Measurements from ENCODE around the gene C2CD4A.
"Not testable (repeated sequence)": the region's sequence is repeated elsewhere in the genome, so short reads cannot be mapped to it uniquely, and the experiment has no call there.

C2CD4A gene

GRCh38 chr15:62066663-62067447, at the start of gene C2CD4A:
Gene C2CD4A (plus strand): TSS chr15:62066977. CDS start chr15:62067614, 637 bp downstream.
- in situ Hi-C loops (cut with MboI; ENCODE audit: low pct_unique_long_range_greater_than_20kb, low sequenced_read_pairs), result no loop called here
- peak; percentile 78 for DNase-seq

- DNase-seq, result no peak
- in situ Hi-C loops (cut with MboI; ENCODE audit: low pct_unique_long_range_greater_than_20kb, low sequenced_read_pairs), result no loop called here
Observed at GRCh38 chr15:62020576-62021160, 46.1 kb upstream of the C2CD4A start.

GRCh38 chr15:62021991-62022600, 44.7 kb upstream of the C2CD4A start:
- DNase-seq, result peak; percentile 25
- in situ Hi-C loops (cut with MboI; ENCODE audit: low pct_unique_long_range_greater_than_20kb, low sequenced_read_pairs), result no loop called here

- in situ Hi-C loops (cut with MboI; ENCODE audit: low pct_unique_long_range_greater_than_20kb, low sequenced_read_pairs), result no loop called here
- peak; percentile 34 for DNase-seq
Observed at GRCh38 chr15:62026487-62027262, 40.1 kb upstream of the C2CD4A start.

GRCh38 chr15:62027263-62027565, 39.6 kb upstream of the C2CD4A start:
- DNase-seq, result no peak
- in situ Hi-C loops (cut with MboI; ENCODE audit: low pct_unique_long_range_greater_than_20kb, low sequenced_read_pairs), result no loop called here

- in situ Hi-C loops (cut with MboI; ENCODE audit: low pct_unique_long_range_greater_than_20kb, low sequenced_read_pairs), result no loop called here
- no peak for DNase-seq
Observed at GRCh38 chr15:62027916-62028315, 38.9 kb upstream of the C2CD4A start.

- DNase-seq, result no peak
Observed at GRCh38 chr15:62035256-62035924, 31.4 kb upstream of the C2CD4A start.

GRCh38 chr15:62046078-62046743, 20.6 kb upstream of the C2CD4A start:
- in situ Hi-C loops (cut with MboI; ENCODE audit: low pct_unique_long_range_greater_than_20kb, low sequenced_read_pairs), result no loop called here
- no peak for DNase-seq

More at GRCh38 chr15:62035256-62035924, 31.4 kb upstream of the C2CD4A start:
- in situ Hi-C loops (cut with MboI; ENCODE audit: low pct_unique_long_range_greater_than_20kb, low sequenced_read_pairs), result no loop called here

- DNase-seq, result peak; percentile 60
- in situ Hi-C loops (cut with MboI; ENCODE audit: low pct_unique_long_range_greater_than_20kb, low sequenced_read_pairs), result no loop called here
Observed at GRCh38 chr15:62047282-62047827, 19.4 kb upstream of the C2CD4A start.

- in situ Hi-C loops (cut with MboI; ENCODE audit: low pct_unique_long_range_greater_than_20kb, low sequenced_read_pairs); DNase-seq: not testable (repeated sequence)
Observed at GRCh38 chr15:62048254-62048653, 18.5 kb upstream of the C2CD4A start.

- DNase-seq, result peak; percentile 42
- in situ Hi-C loops (cut with MboI; ENCODE audit: low pct_unique_long_range_greater_than_20kb, low sequenced_read_pairs), result no loop called here
Observed at GRCh38 chr15:62050115-62050514, 16.7 kb upstream of the C2CD4A start.

- no peak for DNase-seq
- in situ Hi-C loops (cut with MboI; ENCODE audit: low pct_unique_long_range_greater_than_20kb, low sequenced_read_pairs), result no loop called here
Observed at GRCh38 chr15:62051166-62051565, 15.6 kb upstream of the C2CD4A start.

GRCh38 chr15:62052713-62053112, 14.1 kb upstream of the C2CD4A start:
- DNase-seq, result peak; percentile 39
- in situ Hi-C loops (cut with MboI; ENCODE audit: low pct_unique_long_range_greater_than_20kb, low sequenced_read_pairs), result no loop called here

- DNase-seq, result no peak
- in situ Hi-C loops (cut with MboI; ENCODE audit: low pct_unique_long_range_greater_than_20kb, low sequenced_read_pairs), result no loop called here
Observed at GRCh38 chr15:62053439-62054085, 13.2 kb upstream of the C2CD4A start.

GRCh38 chr15:62054979-62055378, 11.8 kb upstream of the C2CD4A start:
- DNase-seq, result no peak
- in situ Hi-C loops (cut with MboI; ENCODE audit: low pct_unique_long_range_greater_than_20kb, low sequenced_read_pairs), result no loop called here

GRCh38 chr15:62057341-62057980, 9.3 kb upstream of the C2CD4A start:
- DNase-seq, result no peak
- in situ Hi-C loops (cut with MboI; ENCODE audit: low pct_unique_long_range_greater_than_20kb, low sequenced_read_pairs), result no loop called here

GRCh38 chr15:62058327-62059028, 8.3 kb upstream of the C2CD4A start:
- in situ Hi-C loops (cut with MboI; ENCODE audit: low pct_unique_long_range_greater_than_20kb, low sequenced_read_pairs), result no loop called here
- no peak for DNase-seq
